ENCODE measurements around the gene RTP3. TPM values are rescaled to one million over a fixed set of nuclear protein-coding genes. Genes with fewer than 3 reads are reported as not detected.

RTP3 gene
- total and polyA plus RNA-seq, 10 donors = not detected

DNA sequence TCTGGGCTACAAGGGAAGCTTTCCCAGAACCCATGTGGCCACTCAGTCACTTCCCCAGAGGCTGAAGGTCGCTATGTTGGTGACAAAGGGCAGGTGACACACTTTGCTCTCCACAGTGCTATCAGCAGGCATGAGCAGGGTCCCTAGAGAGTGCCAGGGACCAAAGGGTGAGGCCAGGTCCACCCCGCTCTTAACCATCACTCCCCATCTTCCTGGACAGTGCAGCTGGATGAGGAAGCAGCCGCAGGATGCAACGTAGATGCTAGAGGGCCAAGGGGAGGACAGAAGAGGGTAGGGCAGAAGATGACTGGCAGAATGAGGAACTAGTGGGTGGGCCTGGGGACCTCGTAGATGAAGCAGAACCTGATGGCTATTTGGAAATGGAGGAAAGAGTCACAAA lies 19.4 kb upstream of the RTP3 start:
- 33 to 60% (median 56%) methylated on average over 5 of the region's 5 CpGs for WGBS, 5 donors
- Histone ChIP-seq H3K36me3 (no peaks in the 10 kb centered on the region), H3K4me1 (peaks cover 0 to 32% (median 0%) of the 10 kb centered on the region in 6 donors), H3K27ac (peak overlapping the region in 3 of 8 donors; percentile 38 to 49 (median 47)), H3K9me3 (peaks cover 0 to 14% (median 10%) of the 10 kb centered on the region in 8 donors), H3K27me3 (replicated peaks in 1 of 7) (no peaks in the 10 kb centered on the region), H3K4me3 (no peak overlapping the region)
- no peak for TF ChIP-seq POLR2AphosphoS5 (IDR thresholded peaks at IDR 0.05)
- TF ChIP-seq POLR2A (IDR thresholded peaks at IDR 0.05) = no peak
- TF ChIP-seq, protein P1, sequence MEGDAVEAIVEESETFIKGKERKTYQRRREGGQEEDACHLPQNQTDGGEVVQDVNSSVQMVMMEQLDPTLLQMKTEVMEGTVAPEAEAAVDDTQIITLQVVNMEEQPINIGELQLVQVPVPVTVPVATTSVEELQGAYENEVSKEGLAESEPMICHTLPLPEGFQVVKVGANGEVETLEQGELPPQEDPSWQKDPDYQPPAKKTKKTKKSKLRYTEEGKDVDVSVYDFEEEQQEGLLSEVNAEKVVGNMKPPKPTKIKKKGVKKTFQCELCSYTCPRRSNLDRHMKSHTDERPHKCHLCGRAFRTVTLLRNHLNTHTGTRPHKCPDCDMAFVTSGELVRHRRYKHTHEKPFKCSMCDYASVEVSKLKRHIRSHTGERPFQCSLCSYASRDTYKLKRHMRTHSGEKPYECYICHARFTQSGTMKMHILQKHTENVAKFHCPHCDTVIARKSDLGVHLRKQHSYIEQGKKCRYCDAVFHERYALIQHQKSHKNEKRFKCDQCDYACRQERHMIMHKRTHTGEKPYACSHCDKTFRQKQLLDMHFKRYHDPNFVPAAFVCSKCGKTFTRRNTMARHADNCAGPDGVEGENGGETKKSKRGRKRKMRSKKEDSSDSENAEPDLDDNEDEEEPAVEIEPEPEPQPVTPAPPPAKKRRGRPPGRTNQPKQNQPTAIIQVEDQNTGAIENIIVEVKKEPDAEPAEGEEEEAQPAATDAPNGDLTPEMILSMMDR (IDR thresholded peaks at IDR 0.05 in 8 of 11, conservative IDR thresholded peaks at IDR 0.05 in 3 of 11) = no peak
- DNase-seq = no peak
- intact Hi-C loops (cut with DNase I; ENCODE audit: low total_unique reads) = no loop called here

DNA sequence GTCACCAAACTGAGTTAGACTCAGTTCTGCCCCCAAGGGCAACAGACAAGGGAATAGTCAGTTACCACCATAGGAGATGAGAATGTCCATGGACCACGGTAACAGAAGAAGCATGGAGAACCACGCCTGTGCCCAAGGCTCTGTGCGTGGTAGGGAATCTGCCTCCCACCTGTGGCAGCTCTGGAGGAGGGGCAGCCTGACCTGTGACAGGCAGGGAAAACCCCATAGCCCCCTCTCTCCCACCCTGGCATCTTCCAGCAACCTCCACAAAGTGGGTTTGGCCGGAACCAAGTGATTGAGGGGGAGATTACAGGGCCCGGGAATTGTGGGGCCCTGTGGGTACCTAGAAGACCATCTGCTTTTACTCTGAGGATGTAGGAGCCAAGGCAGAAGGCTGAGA lies 18.8 kb upstream of the RTP3 start:
- DNase-seq = no peak
- H3K36me3 ChIP-seq = no peaks in the 10 kb centered on the region
- H3K4me1 ChIP-seq = peaks cover 0 to 37% (median 0%) of the 10 kb centered on the region in 6 donors
- intact Hi-C loops (cut with DNase I; ENCODE audit: low total_unique reads) = no loop called here
- peak overlapping the region in 1 of 8 donors; percentile 49 for H3K27ac ChIP-seq
- TF ChIP-seq, protein P1 (IDR thresholded peaks at IDR 0.05 in 8 of 11, conservative IDR thresholded peaks at IDR 0.05 in 3 of 11) = no peak
- no peak for TF ChIP-seq POLR2A (IDR thresholded peaks at IDR 0.05)
- no peak for TF ChIP-seq POLR2AphosphoS5 (IDR thresholded peaks at IDR 0.05)
- no peaks in the 10 kb centered on the region for H3K27me3 ChIP-seq (replicated peaks in 1 of 7)
- no peak overlapping the region for H3K4me3 ChIP-seq
- peaks cover 0 to 12% (median 10%) of the 10 kb centered on the region in 8 donors for H3K9me3 ChIP-seq
- WGBS, 5 donors = 84 to 94% (median 91%) methylated on average over 5 of the region's 5 CpGs

DNA sequence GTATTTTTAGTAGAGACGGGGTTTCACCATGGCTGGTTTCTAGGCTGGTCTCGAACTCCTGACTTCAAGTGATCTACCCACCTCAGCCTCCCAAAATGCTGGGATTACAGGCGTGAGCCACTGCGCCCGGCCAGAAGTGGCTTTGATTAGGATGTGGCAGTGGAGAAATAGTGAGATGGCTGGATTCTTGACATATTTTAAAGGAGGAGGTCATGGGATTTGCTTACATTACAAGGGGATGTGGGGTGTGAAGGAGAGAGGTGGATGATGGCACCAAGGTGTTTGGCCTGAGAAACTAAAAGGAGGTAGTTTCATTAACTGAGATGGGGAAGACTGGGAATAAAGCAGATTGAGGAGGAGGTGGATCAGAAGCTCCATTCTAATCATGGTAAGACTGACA lies 18.1 kb upstream of the RTP3 start:
- intact Hi-C loops (cut with DNase I; ENCODE audit: low total_unique reads) = no loop called here
- WGBS, 5 donors = 74 to 92% (median 86%) methylated on average over 5 of the region's 5 CpGs
- TF ChIP-seq, protein P1 (IDR thresholded peaks at IDR 0.05 in 8 of 11, conservative IDR thresholded peaks at IDR 0.05 in 3 of 11) = no peak
- TF ChIP-seq POLR2A (IDR thresholded peaks at IDR 0.05) = no peak
- no peak for TF ChIP-seq POLR2AphosphoS5 (IDR thresholded peaks at IDR 0.05)

DNA sequence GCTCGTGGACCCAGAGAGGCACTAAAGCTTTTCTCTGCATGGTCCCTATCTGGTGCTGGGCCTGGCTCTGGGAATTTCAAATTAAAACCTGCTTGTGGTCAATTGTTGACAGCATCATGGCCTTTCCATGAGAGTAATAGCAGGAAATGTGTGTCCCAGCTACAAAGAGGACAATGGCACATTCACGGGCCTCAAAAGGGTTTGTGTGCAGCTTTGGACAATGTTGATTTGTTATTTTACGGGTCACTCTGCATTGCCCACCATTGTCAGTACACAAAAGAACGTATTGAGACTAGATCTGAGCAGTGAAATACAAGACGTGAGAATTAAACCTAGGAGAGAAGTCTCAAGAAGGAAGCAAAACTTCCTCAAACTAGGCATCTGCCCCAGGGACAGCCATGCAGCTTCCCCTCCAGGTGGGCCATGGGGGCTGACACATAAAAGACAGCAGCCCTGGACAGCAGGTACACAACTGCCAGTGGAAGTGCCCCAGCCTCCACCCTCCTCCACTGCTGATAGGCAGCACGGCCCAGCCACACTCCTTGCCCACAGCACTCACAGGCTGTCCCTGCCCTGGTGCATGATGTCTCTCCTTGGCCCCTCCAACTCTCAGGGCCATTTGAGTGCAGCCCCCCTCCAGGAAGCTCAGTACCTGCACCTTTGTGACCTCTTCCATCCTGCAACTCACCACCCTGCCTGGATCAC lies 17.1 kb upstream of the RTP3 start:
- H3K4me1 ChIP-seq = peaks cover 0 to 51% (median 6%) of the 10 kb centered on the region in 6 donors
- no peak for DNase-seq
- H3K36me3 ChIP-seq = no peaks in the 10 kb centered on the region
- no peaks in the 10 kb centered on the region for H3K9me3 ChIP-seq
- H3K27me3 ChIP-seq (replicated peaks in 1 of 7) = no peaks in the 10 kb centered on the region
- TF ChIP-seq POLR2A (IDR thresholded peaks at IDR 0.05) = no peak
- no peak for TF ChIP-seq POLR2AphosphoS5 (IDR thresholded peaks at IDR 0.05)
- TF ChIP-seq, protein P1 (IDR thresholded peaks at IDR 0.05 in 8 of 11, conservative IDR thresholded peaks at IDR 0.05 in 3 of 11) = no peak
- H3K4me3 ChIP-seq = no peak overlapping the region
- intact Hi-C loops (cut with DNase I; ENCODE audit: low total_unique reads) = no loop called here
- H3K27ac ChIP-seq = no peak overlapping the region
- 71 to 86% (median 75%) methylated on average over 6 of the region's 6 CpGs for WGBS, 5 donors

More for the DNA sequence above, 18.1 kb upstream of the RTP3 start:
- no peak overlapping the region for H3K27ac ChIP-seq
- H3K4me1 ChIP-seq = peaks cover 0 to 43% (median 2%) of the 10 kb centered on the region in 6 donors
- no peaks in the 10 kb centered on the region for H3K27me3 ChIP-seq (replicated peaks in 1 of 7)
- no peak for DNase-seq
- peaks cover 0 to 6% (median 4%) of the 10 kb centered on the region in 8 donors for H3K9me3 ChIP-seq
- H3K4me3 ChIP-seq = no peak overlapping the region
- H3K36me3 ChIP-seq = no peaks in the 10 kb centered on the region

Measured in spleen (tissue), 11 donors.